22Rv1 (cell line): ENCODE data around the gene TULP3.

Source experiments
- ZFX ChIP-seq: fragments of 450-650 bp; IDR thresholded peaks from 2 replicates; pipeline ENCODE4 v1.6.1; 2017; ENCODE audit warnings: antibody characterized with exemption, borderline replicate concordance
- TF ChIP-seq, protein P1 (sequence below): fragments of 450-650 bp; IDR thresholded peaks from 2 replicates; pipeline ENCODE4 v1.5.1; 2017; ENCODE audit warnings: mild to moderate bottlenecking

- TF ChIP-seq, protein P1, sequence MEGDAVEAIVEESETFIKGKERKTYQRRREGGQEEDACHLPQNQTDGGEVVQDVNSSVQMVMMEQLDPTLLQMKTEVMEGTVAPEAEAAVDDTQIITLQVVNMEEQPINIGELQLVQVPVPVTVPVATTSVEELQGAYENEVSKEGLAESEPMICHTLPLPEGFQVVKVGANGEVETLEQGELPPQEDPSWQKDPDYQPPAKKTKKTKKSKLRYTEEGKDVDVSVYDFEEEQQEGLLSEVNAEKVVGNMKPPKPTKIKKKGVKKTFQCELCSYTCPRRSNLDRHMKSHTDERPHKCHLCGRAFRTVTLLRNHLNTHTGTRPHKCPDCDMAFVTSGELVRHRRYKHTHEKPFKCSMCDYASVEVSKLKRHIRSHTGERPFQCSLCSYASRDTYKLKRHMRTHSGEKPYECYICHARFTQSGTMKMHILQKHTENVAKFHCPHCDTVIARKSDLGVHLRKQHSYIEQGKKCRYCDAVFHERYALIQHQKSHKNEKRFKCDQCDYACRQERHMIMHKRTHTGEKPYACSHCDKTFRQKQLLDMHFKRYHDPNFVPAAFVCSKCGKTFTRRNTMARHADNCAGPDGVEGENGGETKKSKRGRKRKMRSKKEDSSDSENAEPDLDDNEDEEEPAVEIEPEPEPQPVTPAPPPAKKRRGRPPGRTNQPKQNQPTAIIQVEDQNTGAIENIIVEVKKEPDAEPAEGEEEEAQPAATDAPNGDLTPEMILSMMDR = no peak
- TF ChIP-seq ZFX = no peak
Measured at GRCh38 chr12:2988494-2988893, 97.8 kb downstream of the TULP3 start.
